RWPE2 (cell line): ENCODE measurements around the gene MYD88.

Experiments
- ATAC-seq: fragments of 200-7000 bp; cut with Tn5 transposase; 3 replicates; pipeline ENCODE4 v1.9.1; 2021; ENCODE audit warnings: low read depth
- DNase-seq: peaks from one replicate; pipeline ENCODE4 v3.0.0-alpha.2; 2020; ENCODE audit warnings: low spot score
- H3K27ac ChIP-seq: fragments of 450-650 bp; 2 replicates; pipeline ENCODE4 v1.5.1; 2017; ENCODE audit warnings: mild to moderate bottlenecking; ENCODE audit not compliant: poor library complexity, severe bottlenecking
- H3K27me3 ChIP-seq: fragments of 250-450 bp; sonication (Bioruptor Pico); 2 replicates; pipeline ENCODE4 v1.5.1; 2021; ENCODE audit warnings: mild to moderate bottlenecking, moderate library complexity; ENCODE audit not compliant: insufficient read depth, poor library complexity, severe bottlenecking
- H3K36me3 ChIP-seq: fragments of 250-450 bp; sonication (Bioruptor Pico); 2 replicates; pipeline ENCODE4 v1.5.1; 2020; ENCODE audit warnings: low read depth, mild to moderate bottlenecking, moderate library complexity
- H3K4me1 ChIP-seq: fragments of 250-450 bp; sonication (Bioruptor Pico); 2 replicates; pipeline ENCODE4 v1.5.1; 2021; ENCODE audit warnings: mild to moderate bottlenecking, moderate library complexity; ENCODE audit not compliant: insufficient read depth, poor library complexity, severe bottlenecking
- H3K4me3 ChIP-seq: fragments of 250-450 bp; sonication (Bioruptor Pico); 2 replicates; pipeline ENCODE4 v1.5.1; 2021; ENCODE audit warnings: mild to moderate bottlenecking, moderate library complexity; ENCODE audit not compliant: severe bottlenecking
- H3K9me3 ChIP-seq: fragments of 250-450 bp; sonication (Bioruptor Pico); 2 replicates; pipeline ENCODE4 v1.5.1; 2021; ENCODE audit warnings: mild to moderate bottlenecking, moderate library complexity; ENCODE audit not compliant: severe bottlenecking
- CTCF ChIP-seq: fragments of 450-650 bp; IDR thresholded peaks from one replicate; pipeline ENCODE4 v1.5.1; 2017; ENCODE audit warnings: mild to moderate bottlenecking, moderate library complexity; ENCODE audit not compliant: poor library complexity, severe bottlenecking

The MYD88 gene

GRCh38 chr3:38165722-38166387 lies 27.4 kb downstream of the MYD88 start:
- H3K36me3 ChIP-seq: no peaks in the 10 kb centered on the region
- no peaks in the 10 kb centered on the region for H3K27me3 ChIP-seq
- H3K4me3 ChIP-seq: peak overlapping the region; percentile 80
- peaks cover 30% of the 10 kb centered on the region for H3K4me1 ChIP-seq
- DNase-seq (peak; percentile 74), ATAC-seq (peak; percentile 10)
- no peaks in the 10 kb centered on the region for H3K9me3 ChIP-seq
- H3K27ac ChIP-seq: peak overlapping the region; percentile 91
- TF ChIP-seq CTCF: no peak

DNA sequence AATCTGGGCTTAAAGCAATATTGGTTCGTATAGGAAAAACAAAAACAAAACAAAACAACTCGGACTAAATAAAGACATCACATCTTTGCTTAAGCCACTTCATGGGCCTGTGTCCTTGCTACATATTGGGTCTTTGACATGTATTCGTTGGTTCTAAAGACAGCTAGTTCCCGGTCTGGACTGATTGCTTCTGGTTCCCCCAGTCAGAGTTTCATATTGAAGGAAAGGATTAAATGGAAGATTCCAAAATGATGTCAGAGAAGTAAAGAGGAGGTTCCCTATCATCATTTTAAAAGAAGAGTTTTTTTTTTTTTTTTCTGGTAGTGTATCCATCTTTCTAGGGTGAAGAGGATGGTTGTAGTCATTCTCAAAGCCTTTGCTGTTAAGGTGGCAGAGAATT lies 29.1 kb downstream of the MYD88 start:
- H3K27ac ChIP-seq: peak overlapping the region; percentile 91
- peak overlapping the region; percentile 80 for H3K4me3 ChIP-seq
- H3K36me3 ChIP-seq: no peaks in the 10 kb centered on the region; the same call in 1 of the 2 replicates
- peaks cover 30% of the 10 kb centered on the region for H3K4me1 ChIP-seq
- DNase-seq (no peak), ATAC-seq (no peak)
- no peaks in the 10 kb centered on the region for H3K27me3 ChIP-seq
- no peaks in the 10 kb centered on the region for H3K9me3 ChIP-seq
- no peak for TF ChIP-seq CTCF

- ATAC-seq (peak; percentile 24; the same call in 2 of the 3 replicates), DNase-seq (peak; percentile 77)
- Histone ChIP-seq H3K27ac (peak overlapping the region; percentile 91), H3K36me3 (peaks cover 6% of the 10 kb centered on the region; the same call in 1 of the 2 replicates), H3K27me3 (no peaks in the 10 kb centered on the region), H3K4me1 (peaks cover 33% of the 10 kb centered on the region), H3K9me3 (no peaks in the 10 kb centered on the region), H3K4me3 (peak overlapping the region; percentile 3)
- TF ChIP-seq CTCF: no peak
Measured at GRCh38 chr3:38168151-38169026, 29.9 kb downstream of the MYD88 start.

- ATAC-seq: no peak
- no peak for DNase-seq
- H3K4me1 ChIP-seq: peaks cover 37% of the 10 kb centered on the region
- H3K36me3 ChIP-seq: peaks cover 6% of the 10 kb centered on the region; the same call in 1 of the 2 replicates
- no peak for TF ChIP-seq CTCF
- peak overlapping the region; percentile 91 for H3K27ac ChIP-seq
- H3K4me3 ChIP-seq: peak overlapping the region; percentile 1
- H3K27me3 ChIP-seq: no peaks in the 10 kb centered on the region
- H3K9me3 ChIP-seq: no peaks in the 10 kb centered on the region
Measured at GRCh38 chr3:38169027-38169317, 30.5 kb downstream of the MYD88 start.

- Histone ChIP-seq H3K27me3 (no peaks in the 10 kb centered on the region), H3K27ac (peak overlapping the region; percentile 91), H3K4me1 (peaks cover 45% of the 10 kb centered on the region), H3K9me3 (no peaks in the 10 kb centered on the region), H3K4me3 (no peak overlapping the region), H3K36me3 (peaks cover 10% of the 10 kb centered on the region; the same call in 1 of the 2 replicates)
- TF ChIP-seq CTCF: no peak
- DNase-seq: no peak
- ATAC-seq: no peak
Measured at GRCh38 chr3:38170722-38171121, 32.3 kb downstream of the MYD88 start.
